ENCODE data around the gene CDC14B. TPM values are rescaled to one million over a fixed set of nuclear protein-coding genes. Genes with fewer than 3 reads are reported as not detected.

Gene CDC14B
- total and polyA plus RNA-seq, 7 donors = 0.87 to 10.7 (median 2.6) TPM

- H3K9me3 ChIP-seq = no peaks in the 10 kb centered on the region
- H3K36me3 ChIP-seq (ENCODE audit: insufficient read depth in 1 of 2, low read depth in 1 of 2) = peaks cover 0 to 31% of the 10 kb centered on the region in 2 donors
- ATAC-seq (no peak), DNase-seq (no peak)
- no peak overlapping the region for H3K27ac ChIP-seq
- no peak for TF ChIP-seq CTCF (IDR thresholded peaks at IDR 0.05)
- peaks cover 8% of the 10 kb centered on the region for H3K4me1 ChIP-seq
- no peaks in the 10 kb centered on the region for H3K27me3 ChIP-seq (ENCODE audit: insufficient read depth in 3 of 3, low read length in 2 of 3)
- WGBS, 3 donors = 78 to 85% (median 82%) methylated on average over 8 of the region's 8 CpGs
- H3K4me3 ChIP-seq = no peak overlapping the region
- intact Hi-C loops (cut with DNase I) = no loop called here
These were observed 158.3 kb downstream of the CDC14B start for GRCh38 chr9:96461336-96461735.

GRCh38 chr9:96460882-96461281 is 158.8 kb downstream of the CDC14B start:
- DNase-seq (no peak), ATAC-seq (no peak)
- Histone ChIP-seq H3K9me3 (no peaks in the 10 kb centered on the region), H3K27ac (no peak overlapping the region), H3K27me3 (ENCODE audit: insufficient read depth in 3 of 3, low read length in 2 of 3) (no peaks in the 10 kb centered on the region), H3K4me1 (peaks cover 8% of the 10 kb centered on the region), H3K4me3 (no peak overlapping the region), H3K36me3 (ENCODE audit: insufficient read depth in 1 of 2, low read depth in 1 of 2) (peaks cover 0 to 27% of the 10 kb centered on the region in 2 donors)
- intact Hi-C loops (cut with DNase I) = no loop called here
- TF ChIP-seq CTCF (IDR thresholded peaks at IDR 0.05) = no peak

GRCh38 chr9:96460470-96460869 is 159.2 kb downstream of the CDC14B start:
- H3K4me3 ChIP-seq = no peak overlapping the region
- H3K9me3 ChIP-seq = no peaks in the 10 kb centered on the region
- peaks cover 0 to 23% of the 10 kb centered on the region in 2 donors for H3K36me3 ChIP-seq (ENCODE audit: insufficient read depth in 1 of 2, low read depth in 1 of 2)
- TF ChIP-seq CTCF (IDR thresholded peaks at IDR 0.05) = no peak
- intact Hi-C loops (cut with DNase I) = no loop called here
- ATAC-seq (no peak), DNase-seq (no peak)
- WGBS, 3 donors = 80 to 88% (median 85%) methylated on average over 5 of the region's 5 CpGs
- H3K4me1 ChIP-seq = peaks cover 8% of the 10 kb centered on the region
- H3K27ac ChIP-seq = no peak overlapping the region
- H3K27me3 ChIP-seq (ENCODE audit: insufficient read depth in 3 of 3, low read length in 2 of 3) = no peaks in the 10 kb centered on the region

GRCh38 chr9:96459268-96460007 is 160.2 kb downstream of the CDC14B start:
- no peak overlapping the region for H3K4me3 ChIP-seq
- DNase-seq = no peak
- H3K27me3 ChIP-seq (ENCODE audit: insufficient read depth in 3 of 3, low read length in 2 of 3) = no peaks in the 10 kb centered on the region
- WGBS, 3 donors = 96 to 100% (median 98%) methylated on average over 7 of the region's 7 CpGs
- TF ChIP-seq CTCF (IDR thresholded peaks at IDR 0.05) = no peak
- H3K4me1 ChIP-seq = peaks cover 6% of the 10 kb centered on the region
- no peak for ATAC-seq
- no peak overlapping the region for H3K27ac ChIP-seq
- no peaks in the 10 kb centered on the region for H3K9me3 ChIP-seq
- H3K36me3 ChIP-seq (ENCODE audit: insufficient read depth in 1 of 2, low read depth in 1 of 2) = peaks cover 0 to 20% of the 10 kb centered on the region in 2 donors
- intact Hi-C loops (cut with DNase I) = loop anchor here in 1 of 2 donors (2.0 kb wide), 1 partner anchor 55 kb away; no protein-coding TSS in a partner anchor
